GM21576 (cell line): ENCODE data around the gene FGF3.
"Not testable (repeated sequence)": the region's sequence is repeated elsewhere in the genome, so short reads cannot be mapped to it uniquely, and the experiment has no call there.

Experiments
- ATAC-seq: cut with Tn5 transposase; IDR thresholded peaks from one replicate; pipeline ENCODE4 v1.9.1; 2021; ENCODE audit warnings: mild to moderate bottlenecking, moderate library complexity; ENCODE audit not compliant: unreplicated experiment

FGF3 gene

GRCh38 chr11:69773626-69774353 lies 45.4 kb downstream of the FGF3 start:
- ATAC-seq, result no peak

GRCh38 chr11:69771466-69771865 lies 47.8 kb downstream of the FGF3 start:
- no peak for ATAC-seq

GRCh38 chr11:69770540-69770939 lies 48.7 kb downstream of the FGF3 start:
- ATAC-seq, result no peak

GRCh38 chr11:69765498-69765995 lies 53.7 kb downstream of the FGF3 start:
- no peak for ATAC-seq

- ATAC-seq, result not testable (repeated sequence)
Measured at GRCh38 chr11:69764918-69765317, 54.3 kb downstream of the FGF3 start.

- ATAC-seq, result no peak
Measured at GRCh38 chr11:69760319-69760718, 58.9 kb downstream of the FGF3 start.
